ENCODE data around the gene TRIM50. TPM values are rescaled to one million over a fixed set of nuclear protein-coding genes. Genes with fewer than 3 reads are reported as not detected.

Gene TRIM50
- total and polyA plus RNA-seq, 2 experiments from 2014 or later, result 0.10 TPM; not detected in 1

- Mint-ChIP-seq H3K27me3 (ENCODE audit: insufficient read depth, low read depth, poor library complexity) (peaks cover 4% of the 10 kb centered on the region), H3K27ac (no peak overlapping the region), H3K9me3 (no peaks in the 10 kb centered on the region), H3K4me1 (peaks cover 6% of the 10 kb centered on the region; the same call in 2 of the 3 replicates), H3K36me3 (ENCODE audit: low read depth) (no peaks in the 10 kb centered on the region; the same call in 2 of the 3 replicates), H3K4me3 (no peak overlapping the region)
- TF ChIP-seq EZH2 (IDR thresholded peaks at IDR 0.05; ENCODE audit: low read depth, unreplicated experiment) (no peak), ZNF331 (CRISPR knock-in tag; IDR thresholded peaks at IDR 0.05; ENCODE audit: low read depth) (no peak), ZNF114 (CRISPR knock-in tag; IDR thresholded peaks at IDR 0.05) (no peak), ETS1 (IDR thresholded peaks at IDR 0.05) (no peak), CTCF (conservative IDR thresholded peaks at IDR 0.05; ENCODE audit: low read depth in 2 of 2) (no peak), REST (IDR thresholded peaks at IDR 0.05; ENCODE audit: unreplicated experiment) (no peak), POLR2AphosphoS5 (IDR thresholded peaks at IDR 0.05; ENCODE audit: low read depth) (no peak), ZNF462 (CRISPR knock-in tag; IDR thresholded peaks at IDR 0.05) (no peak), CREB1 (CRISPR knock-in tag; IDR thresholded peaks at IDR 0.05; ENCODE audit: low read depth) (no peak), JUNB (IDR thresholded peaks at IDR 0.05; ENCODE audit: unreplicated experiment) (no peak), EZH2phosphoT487 (IDR thresholded peaks at IDR 0.05; ENCODE audit: unreplicated experiment) (no peak), NANOG (IDR thresholded peaks at IDR 0.05; ENCODE audit: borderline replicate concordance) (no peak), STAT1 (IDR thresholded peaks at IDR 0.05; ENCODE audit: unreplicated experiment) (no peak)
- H3K79me2 ChIP-seq (replicated peaks; ENCODE audit: insufficient read depth), result no peaks in the 10 kb centered on the region
- no peak overlapping the region for H3K4me2 ChIP-seq
- H3K4me1 ChIP-seq (ENCODE audit: insufficient read depth), result no peaks in the 10 kb centered on the region
- H3K4me3 ChIP-seq, result no peak overlapping the region
- H3K27me3 ChIP-seq (ENCODE audit: insufficient read depth), result no peaks in the 10 kb centered on the region
- H3K36me3 ChIP-seq (ENCODE audit: insufficient read depth), result no peaks in the 10 kb centered on the region
- H4K20me1 ChIP-seq (replicated peaks; ENCODE audit: insufficient read depth), result no peaks in the 10 kb centered on the region
- no peak for ATAC-seq
- H3K27ac ChIP-seq (ENCODE audit: low read depth), result no peak overlapping the region
- H2AFZ ChIP-seq, result peak overlapping the region; percentile 67
- no peaks in the 10 kb centered on the region for H3K9me2 ChIP-seq (ENCODE audit: insufficient read depth)
- no peak for DNase-seq (ENCODE audit: low spot score)
- H3F3A ChIP-seq (replicated peaks; ENCODE audit: low read depth), result no peaks in the 10 kb centered on the region
These were observed 30.9 kb upstream of the TRIM50 start for GRCh38 chr7:73358590-73359275.

Measured in GM23338 (cell line).